ENCODE data around the gene RNF149.

GRCh38 chr2:101341421-101341820 lies 32.9 kb upstream of the RNF149 start:
- TF ChIP-seq POLR2A (IDR thresholded peaks at IDR 0.05; ENCODE audit: low read depth, low read length) (no peak), POLR2AphosphoS5 (IDR thresholded peaks at IDR 0.05; ENCODE audit: low read depth, low read length) (no peak), TAF1 (IDR thresholded peaks at IDR 0.05; ENCODE audit: borderline replicate concordance, low read depth, low read length) (no peak)

Measured in GM12892 (cell line).